GM19025 (cell line): ENCODE results near the gene ACACB.

ENCODE experiments used
- ATAC-seq: cut with Tn5 transposase; IDR thresholded peaks from one replicate; pipeline ENCODE4 v1.9.1; 2021; ENCODE audit warnings: mild to moderate bottlenecking, low read depth, moderate library complexity; ENCODE audit not compliant: unreplicated experiment

ACACB gene

GRCh38 chr12:109291521-109292341 lies 175.3 kb downstream of the ACACB start:
- no peak for ATAC-seq

- ATAC-seq, result no peak
These were observed 175.9 kb downstream of the ACACB start for GRCh38 chr12:109292342-109292711.

GRCh38 chr12:109293106-109293505 lies 176.7 kb downstream of the ACACB start:
- ATAC-seq, result no peak

- ATAC-seq, result no peak
These were observed 178.0 kb downstream of the ACACB start for GRCh38 chr12:109294286-109294796.

GRCh38 chr12:109295764-109296425 lies 179.5 kb downstream of the ACACB start:
- ATAC-seq, result no peak

- no peak for ATAC-seq
These were observed 180.0 kb downstream of the ACACB start for GRCh38 chr12:109296431-109296830.

GRCh38 chr12:109299849-109300248 lies 183.5 kb downstream of the ACACB start:
- no peak for ATAC-seq

GRCh38 chr12:109301643-109302168 lies 185.3 kb downstream of the ACACB start:
- ATAC-seq, result no peak

- no peak for ATAC-seq
These were observed 186.0 kb downstream of the ACACB start for GRCh38 chr12:109302358-109302757.

GRCh38 chr12:109302770-109303169 lies 186.4 kb downstream of the ACACB start:
- no peak for ATAC-seq

- no peak for ATAC-seq
These were observed 188.1 kb downstream of the ACACB start for GRCh38 chr12:109304485-109304884.

GRCh38 chr12:109305547-109305946 lies 189.2 kb downstream of the ACACB start:
- no peak for ATAC-seq

- ATAC-seq, result no peak
These were observed 190.7 kb downstream of the ACACB start for GRCh38 chr12:109307051-109307450.

- no peak for ATAC-seq
These were observed 192.4 kb downstream of the ACACB start, which contains the start of gene FOXN4 for GRCh38 chr12:109308534-109309380. FOXN4 (minus strand) TSS chr12:109309284; CDS start chr12:109308321, 963 bp downstream.

GRCh38 chr12:109309381-109310246 lies 193.2 kb downstream of the ACACB start:
- ATAC-seq, result no peak

- ATAC-seq, result no peak
These were observed 194.1 kb downstream of the ACACB start for GRCh38 chr12:109310247-109311125.
